LoVo (cell line): ENCODE data around the gene EFCAB14.
A peak's percentile ranks its signal among the peaks of the same experiment; 100 is the strongest.
"Not testable (repeated sequence)": the region's sequence is repeated elsewhere in the genome, so short reads cannot be mapped to it uniquely, and the experiment has no call there.

Experiments
- DNase-seq: peaks from one replicate; pipeline ENCODE4 v3.0.0-alpha.2; 2016; ENCODE audit warnings: low spot score

EFCAB14 gene

DNA sequence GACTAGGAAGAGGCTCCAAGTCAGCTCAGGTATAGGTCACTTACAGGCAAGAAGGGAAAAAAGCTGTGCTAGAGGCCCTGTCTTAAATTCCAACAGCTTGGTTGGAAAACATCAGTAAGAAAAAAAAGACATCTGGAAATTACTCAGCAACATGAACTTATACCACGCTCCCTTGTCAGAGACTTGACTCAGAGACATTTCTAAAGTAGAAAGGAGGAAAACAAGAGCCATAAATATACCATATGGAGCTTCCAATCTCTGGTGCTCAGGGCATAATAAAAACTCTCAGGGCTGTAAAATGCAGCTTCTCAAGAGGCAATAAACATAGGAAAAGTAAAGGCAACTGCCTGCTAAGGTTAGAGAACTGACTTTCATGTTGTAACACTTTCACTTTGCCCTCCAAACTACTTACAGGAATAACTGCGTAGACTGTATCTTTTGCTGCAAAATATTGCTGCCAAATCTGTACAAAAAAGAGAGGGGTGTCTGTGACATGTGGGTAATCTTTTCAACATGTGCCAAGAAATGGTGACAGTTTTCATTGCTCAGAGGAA, 65.4 kb downstream of the EFCAB14 start:
- peak; percentile 25 for DNase-seq

DNA sequence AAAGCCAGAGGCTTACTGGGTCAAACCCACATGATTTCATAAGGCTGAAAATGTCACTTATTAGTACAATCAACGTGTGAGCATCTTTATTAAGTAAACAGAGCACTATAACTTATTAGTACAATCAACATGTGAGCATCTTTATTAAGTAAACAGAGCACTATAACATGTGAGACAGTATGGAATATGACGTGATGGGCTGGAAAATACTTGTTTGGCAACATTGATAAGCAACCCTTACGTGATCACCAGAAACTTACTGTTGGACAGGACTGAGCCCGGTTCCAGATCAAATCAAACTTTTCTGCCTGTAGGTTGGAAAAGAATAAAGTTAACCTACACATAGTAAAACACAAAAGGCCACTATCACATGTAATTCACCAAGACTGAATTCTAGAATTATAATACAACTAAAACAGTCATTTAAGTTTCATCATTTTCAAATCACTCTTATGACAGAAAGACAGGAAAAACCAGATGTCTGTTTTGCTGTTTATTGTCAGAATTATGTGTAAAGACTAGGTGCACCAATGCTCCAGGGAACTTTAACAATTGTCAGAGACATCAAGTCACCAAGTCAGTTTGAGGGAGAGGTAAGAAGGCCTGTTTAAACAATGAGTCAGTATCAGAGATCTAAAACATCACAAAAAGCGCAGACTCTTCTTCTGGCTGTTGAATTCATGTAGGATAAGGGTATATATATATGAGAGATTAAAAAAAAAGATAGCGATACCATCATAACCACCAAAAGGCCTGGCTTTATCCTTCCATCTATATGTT, 66.4 kb downstream of the EFCAB14 start:
- no peak for DNase-seq

DNA sequence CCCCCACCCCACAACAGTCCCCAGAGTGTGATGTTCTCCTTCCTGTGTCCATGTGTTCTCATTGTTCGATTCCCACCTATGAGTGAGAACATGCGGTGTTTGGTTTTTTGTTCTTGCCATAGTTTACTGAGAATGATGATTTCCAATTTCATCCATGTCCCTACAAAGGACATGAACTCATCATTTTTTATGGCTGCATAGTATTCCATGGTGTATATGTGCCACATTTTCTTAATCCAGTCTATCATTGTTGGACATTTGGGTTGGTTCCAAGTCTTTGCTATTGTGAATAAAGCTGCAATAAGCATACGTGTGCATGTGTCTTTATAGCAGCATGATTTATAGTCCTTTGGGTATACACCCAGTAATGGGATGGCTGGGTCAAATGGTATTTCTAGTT, 67.8 kb downstream of the EFCAB14 start:
- DNase-seq, result not testable (repeated sequence)

DNA sequence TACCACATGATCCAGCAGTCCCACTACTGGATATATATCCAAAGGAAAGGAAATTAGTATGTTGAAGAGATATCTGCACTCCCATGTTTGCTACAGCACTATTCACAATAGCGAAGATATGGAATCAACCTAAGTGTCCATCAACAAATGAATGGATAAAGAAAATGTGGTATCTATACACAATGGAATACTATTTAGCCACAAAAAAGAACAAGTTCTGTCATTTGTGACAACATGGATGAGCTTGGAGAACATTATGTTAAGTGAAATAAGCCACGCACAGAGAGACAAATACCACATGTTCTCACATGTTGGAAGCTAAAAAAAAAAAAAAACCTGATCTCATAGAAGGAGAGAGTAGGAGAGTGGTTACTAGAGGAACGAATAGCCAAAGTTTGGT, 68.4 kb downstream of the EFCAB14 start:
- no peak for DNase-seq

DNA sequence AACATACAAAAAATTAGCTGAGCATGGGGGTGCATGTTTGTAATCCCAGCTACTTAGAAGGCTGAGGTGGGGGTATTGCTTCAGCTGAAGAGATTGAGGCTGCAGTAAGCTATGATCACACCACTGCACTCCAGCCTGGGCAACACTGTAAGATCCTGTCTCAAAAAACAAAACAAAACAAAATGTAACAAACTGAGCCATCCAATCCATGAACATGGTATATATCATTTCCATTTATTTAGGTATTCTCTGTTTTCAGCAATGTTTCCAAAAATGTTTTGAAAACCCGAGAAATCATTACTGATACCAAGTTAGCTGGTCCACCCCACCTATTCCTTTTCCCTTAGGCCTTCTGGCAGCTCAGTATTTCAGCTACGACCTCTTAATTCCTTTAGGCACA, 69.2 kb downstream of the EFCAB14 start:
- no peak for DNase-seq

DNA sequence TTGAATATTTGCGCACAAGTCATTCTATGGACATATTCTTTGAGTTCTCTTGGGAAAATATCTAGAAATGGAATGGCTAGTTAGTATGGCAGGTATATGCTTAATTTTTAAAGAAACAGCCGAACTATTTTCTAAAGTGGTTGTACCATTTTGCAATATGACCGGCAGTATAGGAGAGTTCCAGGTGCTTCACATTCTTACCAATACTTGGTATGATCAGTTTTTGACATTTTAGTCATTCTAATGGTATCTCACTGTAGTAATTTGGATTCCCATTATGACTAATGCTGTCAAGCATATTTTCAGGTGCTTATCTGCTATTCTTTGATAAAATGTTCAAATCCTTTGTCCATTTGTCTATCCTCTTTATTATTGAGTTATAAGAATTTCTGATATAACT, 71.3 kb downstream of the EFCAB14 start:
- DNase-seq, result no peak

DNA sequence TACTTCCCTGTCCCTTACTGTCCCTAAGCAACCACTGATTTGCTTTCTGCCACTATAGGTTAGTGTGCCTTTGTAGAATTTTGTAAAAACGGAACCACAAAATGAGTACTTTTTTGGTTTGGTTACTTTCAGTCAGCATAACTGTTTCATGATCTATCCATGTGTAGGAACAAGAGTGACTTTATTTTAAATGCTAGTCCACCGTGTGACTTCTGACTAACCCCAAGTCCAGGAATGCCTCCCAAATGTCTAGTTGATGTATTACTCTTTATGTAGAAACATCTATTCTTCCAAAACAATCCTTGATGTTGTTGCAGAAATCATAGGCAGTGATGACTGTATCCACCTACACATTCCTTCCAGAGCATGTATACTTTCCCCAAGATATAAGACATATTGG, 72.1 kb downstream of the EFCAB14 start:
- DNase-seq, result no peak

DNA sequence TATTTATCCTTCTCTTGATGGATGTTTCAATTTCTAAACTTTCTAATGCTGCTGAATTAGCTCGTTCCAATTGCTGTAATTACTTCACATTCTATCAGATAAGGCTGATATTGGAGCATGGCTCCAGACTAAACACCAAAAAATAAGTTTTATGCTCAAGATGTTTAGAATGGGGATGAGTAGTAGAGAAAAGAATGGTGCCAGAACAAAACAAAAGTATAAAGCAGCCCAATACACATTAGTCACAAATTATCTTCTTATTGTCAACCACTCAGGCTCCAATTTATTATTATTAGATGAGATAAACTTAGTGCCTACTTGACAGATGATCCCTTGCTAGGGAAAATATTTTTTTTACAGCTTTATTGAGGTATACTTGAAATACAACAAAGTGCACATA, 72.6 kb downstream of the EFCAB14 start:
- DNase-seq, result no peak

DNA sequence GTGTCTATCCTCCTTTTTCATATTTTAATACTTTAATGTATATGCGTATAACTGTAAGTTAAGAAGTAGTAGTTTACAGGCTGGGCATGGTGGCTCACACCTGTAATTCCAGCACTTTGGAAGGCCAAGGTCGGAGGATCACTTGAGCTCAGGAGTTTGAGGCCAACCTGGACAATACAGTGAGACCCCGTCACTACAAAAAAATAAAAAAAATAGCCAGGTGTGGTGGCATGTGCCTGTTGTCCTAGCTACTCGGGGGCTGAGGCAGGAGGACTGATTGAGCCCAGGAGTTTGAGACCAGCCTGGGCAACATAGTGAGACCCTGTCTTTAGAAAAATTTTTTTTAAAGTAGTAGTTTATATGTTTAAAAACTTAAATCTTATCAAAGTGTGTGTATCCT, 73.1 kb downstream of the EFCAB14 start:
- no peak for DNase-seq

DNA sequence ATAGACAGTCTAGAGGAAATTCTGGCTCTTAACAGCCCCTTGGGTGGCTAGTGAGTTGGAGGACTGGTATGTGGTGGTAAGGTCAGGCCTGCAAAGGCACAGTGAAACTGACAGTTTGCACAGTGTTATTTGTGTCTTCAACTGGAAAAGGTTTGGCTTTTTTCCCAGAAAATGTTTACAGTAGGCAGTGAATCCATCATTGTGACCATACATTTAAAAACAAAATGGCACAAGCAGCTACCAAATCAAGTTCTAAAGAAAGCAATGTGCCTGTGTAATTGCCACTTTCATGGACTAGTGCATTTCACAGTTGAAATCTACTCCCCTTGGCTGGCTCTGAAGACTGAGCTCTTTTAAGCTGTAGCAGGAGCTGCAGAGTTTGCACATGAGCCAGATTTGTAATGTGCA, 75.5 kb downstream of the EFCAB14 start:
- DNase-seq, result peak; percentile 49

DNA sequence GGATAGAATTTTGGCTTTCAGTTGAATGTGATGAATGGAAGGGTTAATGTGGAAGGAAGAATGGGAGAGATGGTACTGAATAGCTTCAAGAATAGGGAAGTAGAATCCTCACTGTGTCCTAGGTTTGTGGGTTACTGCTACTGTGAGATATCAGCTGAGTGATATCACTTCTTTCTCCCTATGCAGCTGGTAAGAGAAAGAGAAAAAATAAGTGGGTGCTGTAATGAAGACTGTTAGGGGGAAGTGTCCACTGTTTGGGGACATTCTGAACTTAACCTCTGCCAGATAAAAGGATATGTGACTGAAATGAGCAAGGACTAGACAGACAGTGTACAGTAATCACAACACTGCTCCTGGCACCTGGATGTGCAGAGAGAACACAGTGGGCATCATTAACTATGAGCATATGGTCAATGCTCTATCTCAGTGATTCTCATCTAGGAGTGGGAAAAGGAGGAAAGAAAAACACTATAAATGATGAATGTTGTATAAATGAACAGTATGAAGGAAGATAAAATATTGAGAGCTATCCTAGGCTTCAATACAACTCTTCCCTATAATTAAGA, 76.7 kb downstream of the EFCAB14 start:
- DNase-seq, result no peak

DNA sequence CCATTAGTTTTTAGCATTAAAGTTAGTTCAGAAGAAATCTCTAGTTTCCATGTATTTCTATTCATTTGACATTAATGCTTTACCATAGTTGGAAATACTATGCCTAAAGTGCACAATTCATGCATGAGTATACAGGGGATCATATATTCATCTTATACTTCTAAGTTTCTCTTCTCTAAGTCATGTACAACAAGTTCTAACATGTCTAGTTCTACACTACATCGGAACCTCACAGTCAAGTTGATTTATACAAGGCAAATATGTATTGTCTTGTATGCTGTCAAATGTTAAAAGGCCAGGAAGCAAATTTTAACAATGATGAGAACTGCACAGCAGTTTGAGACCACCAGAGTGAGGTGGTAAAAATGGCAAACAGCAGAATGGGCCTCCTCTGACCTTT, 79.4 kb downstream of the EFCAB14 start:
- DNase-seq, result no peak

DNA sequence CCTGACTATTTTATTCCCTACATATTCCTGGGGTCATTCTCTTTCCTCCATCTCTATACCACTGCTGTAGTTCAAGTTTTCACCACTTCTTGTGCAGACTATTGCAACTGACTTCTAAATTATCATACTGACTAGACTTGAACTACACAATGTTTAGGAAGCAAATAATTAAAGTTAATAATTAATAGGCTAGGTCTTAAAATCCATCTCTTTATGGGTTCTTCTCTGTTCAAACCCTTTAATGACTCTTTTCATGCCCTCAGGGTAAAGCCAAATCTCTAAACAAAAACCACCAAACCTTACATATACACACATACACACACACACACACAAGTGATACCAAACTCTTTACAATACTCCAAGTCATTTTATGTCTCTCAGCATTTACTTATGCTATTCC, 80.0 kb downstream of the EFCAB14 start:
- peak; percentile 53 for DNase-seq

DNA sequence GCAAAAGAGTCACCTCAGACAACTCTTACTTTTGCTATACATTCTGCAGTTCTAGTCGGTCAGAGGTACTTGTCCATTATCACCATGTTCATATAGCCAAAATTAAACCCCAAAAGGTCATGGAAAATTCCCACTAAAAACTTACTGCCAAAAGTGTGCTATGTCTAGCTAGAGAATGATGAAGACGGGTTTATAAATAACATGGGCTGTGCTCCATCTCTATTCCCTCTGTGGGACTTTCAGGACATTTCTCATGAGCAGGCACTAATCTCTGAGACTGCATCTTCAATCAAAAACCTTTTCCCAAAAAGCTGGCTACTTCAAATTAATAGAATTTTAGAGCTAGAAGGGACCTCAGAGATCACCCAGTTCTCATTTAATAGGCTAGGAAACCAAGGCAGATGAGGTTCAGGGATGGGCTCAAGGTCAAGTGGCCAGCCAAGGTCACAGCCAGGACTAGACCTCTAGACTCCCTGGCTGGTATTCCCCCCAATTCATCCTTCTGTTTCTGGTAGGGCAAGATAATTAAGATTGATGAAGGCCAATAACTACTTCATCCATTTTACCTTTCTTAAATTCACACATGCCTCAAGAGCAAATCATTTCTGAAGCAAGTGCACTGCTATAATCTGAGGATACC, 81.3 kb downstream of the EFCAB14 start:
- DNase-seq, result no peak

DNA sequence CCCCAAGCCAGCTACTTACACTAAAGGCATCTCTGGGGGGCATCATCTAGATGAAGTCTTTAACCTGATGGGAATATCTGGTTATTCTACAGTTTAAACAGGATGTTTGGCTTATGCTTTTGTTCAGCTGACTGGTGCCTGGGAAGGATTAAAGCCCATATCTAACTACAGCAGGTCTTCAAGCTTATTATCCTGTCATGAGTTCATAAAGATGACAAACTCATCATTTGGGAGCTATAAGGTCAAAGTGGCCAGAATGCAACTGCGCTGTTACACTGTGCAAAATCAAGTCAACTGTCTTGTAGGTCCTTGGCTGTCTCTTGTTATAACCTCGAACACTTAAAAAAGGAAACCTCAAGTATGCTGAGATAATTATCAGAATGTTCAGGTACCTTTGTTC, 83.7 kb downstream of the EFCAB14 start:
- DNase-seq, result no peak

DNA sequence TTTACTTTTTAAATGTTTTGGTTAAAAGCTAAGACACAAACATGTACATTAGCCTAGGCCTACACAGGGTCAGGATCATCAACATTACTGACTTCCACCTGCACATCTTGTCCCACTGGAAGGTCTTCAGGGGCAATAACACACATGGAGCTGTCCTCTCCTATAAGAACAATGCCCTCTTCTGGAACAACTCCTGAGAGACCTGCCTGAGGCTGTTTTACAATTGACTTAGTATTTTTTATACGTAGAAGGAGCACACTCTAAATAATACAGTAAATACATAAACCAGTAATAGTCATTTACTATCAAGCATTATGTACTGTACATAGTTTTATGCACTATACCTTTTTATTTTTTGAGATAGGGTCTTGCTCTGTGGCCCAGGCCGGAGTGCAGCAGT, 88.2 kb downstream of the EFCAB14 start:
- DNase-seq, result no peak
